HG03469 (cell line): ENCODE measurements around the gene ABCA13.

ENCODE experiments used
- ATAC-seq: cut with Tn5 transposase; IDR thresholded peaks from one replicate; pipeline ENCODE4 v1.9.1; 2021; ENCODE audit warnings: mild to moderate bottlenecking, moderate library complexity, moderate number of reproducible peaks; ENCODE audit not compliant: unreplicated experiment

The ABCA13 gene

DNA sequence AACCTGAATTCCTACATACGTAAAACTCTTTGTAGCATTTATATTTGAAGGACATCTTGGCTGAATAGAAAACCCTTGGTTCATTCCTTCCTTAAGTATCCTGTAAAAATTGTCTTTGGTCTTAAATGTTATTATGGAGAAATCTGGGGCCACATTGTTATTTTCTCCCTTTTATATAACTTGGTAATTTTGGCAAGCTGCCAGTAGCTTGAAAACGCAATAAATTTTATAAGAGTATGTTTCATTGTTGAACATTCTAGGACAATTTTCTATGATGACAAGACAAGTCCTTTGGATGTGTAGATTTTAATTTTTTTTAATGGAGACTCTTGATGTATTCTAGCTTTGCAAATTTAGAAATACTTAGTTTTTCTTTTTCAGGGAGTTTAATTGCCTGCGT is 191.9 kb downstream of the ABCA13 start:
- no peak for ATAC-seq

DNA sequence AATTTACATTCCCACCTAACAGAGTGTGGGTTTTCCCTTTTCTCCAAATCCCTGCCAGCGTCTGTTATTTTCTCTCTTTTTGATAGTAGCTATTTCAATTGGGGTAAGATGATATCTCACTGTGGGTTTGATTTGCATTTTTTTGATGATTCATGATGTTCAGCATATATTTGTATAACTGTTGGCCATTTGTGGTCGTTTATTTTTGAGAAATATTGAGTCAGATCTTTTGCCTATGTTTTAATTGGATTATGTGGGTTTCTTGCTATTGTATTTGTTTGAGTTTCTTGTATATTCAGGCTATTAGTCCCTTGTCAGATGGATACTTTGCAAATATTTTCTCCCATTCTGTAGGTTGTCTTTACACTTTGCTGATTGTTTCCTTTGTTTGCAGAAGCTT is 193.8 kb downstream of the ABCA13 start:
- ATAC-seq, result no peak

DNA sequence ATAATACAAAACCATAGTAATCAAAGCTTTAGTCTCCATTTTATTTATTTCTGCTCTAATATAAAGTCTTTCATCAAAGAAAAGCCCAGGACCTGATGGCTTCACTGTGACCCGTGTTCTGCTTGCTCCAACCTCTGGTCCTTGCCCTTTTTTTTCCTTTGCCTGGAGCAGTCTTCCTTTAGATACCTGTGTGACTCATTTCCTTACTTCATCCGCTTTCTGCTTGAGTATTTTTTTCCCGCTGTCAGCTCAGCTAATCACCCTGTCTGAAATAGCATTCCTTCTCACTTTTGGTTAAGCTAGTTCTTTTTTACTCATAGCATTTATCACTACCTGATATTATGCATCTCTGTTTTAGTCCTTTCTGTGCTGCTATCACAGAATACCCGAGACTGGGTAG is 194.8 kb downstream of the ABCA13 start:
- ATAC-seq, result no peak

DNA sequence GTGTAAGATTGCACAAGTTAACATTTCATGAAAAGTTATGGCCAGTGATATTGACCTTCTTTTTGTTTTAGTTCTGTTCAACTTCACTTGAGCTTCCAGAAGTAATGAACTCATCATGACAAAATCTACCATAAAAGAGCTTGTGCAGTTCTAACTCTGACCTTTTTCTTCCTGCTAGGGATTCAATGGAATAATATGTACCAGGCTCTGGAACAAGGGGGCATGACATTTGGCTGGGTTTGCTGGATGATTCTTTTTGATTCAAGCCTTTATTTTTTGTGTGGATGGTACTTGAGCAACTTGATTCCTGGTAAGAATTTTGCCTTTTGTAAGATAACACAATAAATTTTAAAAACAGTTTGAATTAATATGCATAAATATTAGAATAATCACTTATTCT is 205.0 kb downstream of the ABCA13 start:
- no peak for ATAC-seq

DNA sequence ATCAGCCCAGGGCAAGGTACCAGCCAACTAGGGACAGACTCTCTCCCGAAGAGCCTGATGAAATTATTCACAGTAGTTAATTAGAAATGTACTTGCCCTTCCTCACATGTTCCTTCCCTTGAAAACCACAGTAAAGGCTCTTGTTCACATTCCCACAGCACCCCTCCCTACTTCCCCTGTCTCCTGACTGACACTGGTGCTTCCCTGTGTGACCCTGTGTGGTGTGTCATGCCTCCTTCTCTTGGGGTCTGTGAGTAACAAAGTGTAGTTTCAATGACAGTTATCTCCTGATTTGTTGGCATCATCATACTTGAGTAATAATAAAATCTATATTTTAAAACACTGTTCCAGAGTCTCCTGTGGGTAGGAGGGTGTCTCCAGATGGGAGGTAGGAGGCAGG is 209.7 kb downstream of the ABCA13 start:
- ATAC-seq, result no peak

DNA sequence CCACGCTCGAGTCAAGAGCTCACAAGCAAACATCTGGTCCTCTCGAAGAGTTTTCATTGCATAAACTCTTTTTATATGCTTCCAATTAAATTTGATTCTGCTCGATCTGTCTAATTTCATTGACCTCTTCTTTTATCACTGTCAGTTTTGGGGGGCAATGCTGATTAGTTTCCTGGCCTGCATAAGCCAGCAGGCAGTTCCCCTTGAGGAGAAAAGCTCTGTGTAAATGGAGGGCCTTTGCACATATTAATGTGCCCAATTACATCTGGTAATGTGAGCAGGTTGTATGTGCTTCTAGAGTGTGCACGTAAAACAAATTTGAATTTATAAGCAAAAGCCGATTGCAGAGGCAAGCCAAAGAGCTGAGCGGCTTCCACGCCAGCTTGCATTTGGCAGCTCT is 210.3 kb downstream of the ABCA13 start:
- no peak for ATAC-seq

DNA sequence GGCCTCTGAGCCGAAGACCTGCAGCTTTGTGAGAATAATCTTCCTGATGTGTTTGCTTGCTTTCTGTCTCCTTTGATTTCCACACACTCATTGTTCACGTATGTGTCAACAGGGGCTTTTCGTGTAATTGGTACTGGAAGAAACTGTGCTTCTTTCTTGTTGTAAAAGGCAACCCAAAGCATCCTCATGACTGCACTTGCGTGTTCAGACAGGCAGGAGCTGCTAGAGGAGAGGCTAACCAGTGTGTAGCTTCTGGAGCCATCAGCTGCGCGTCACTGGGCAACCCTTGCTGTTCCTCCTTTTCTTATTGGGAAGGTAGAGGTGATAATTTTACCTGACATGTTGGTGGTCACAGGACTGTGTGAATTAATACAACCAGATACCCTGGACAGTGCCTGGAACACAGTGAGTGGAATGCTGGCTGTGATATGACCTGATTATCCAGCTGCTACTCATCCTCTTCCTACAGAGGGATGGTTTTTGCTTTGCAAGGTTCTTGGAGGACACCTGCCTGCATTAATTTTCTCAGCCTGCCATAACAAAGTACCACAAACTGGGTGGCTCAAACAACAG is 213.0 kb downstream of the ABCA13 start:
- no peak for ATAC-seq

DNA sequence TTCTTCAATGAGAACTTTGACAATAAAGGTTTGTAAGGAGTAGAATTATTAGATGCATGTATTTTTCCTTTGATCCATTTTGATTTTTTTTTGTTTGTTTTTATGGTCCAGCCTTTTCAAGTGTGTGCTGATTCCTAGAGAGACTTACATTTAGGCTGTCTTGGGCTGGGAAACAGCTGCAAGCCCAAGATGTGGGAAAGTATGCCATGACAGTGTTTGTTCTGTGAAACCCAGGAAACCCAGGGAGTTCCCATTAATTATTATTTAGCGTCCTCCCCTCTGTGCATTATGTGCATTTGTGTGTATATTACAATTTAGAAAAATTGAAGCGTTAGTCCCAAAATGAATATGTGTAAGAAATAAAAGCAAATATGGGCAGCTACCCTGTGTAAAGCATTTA is 216.7 kb downstream of the ABCA13 start:
- ATAC-seq, result no peak

DNA sequence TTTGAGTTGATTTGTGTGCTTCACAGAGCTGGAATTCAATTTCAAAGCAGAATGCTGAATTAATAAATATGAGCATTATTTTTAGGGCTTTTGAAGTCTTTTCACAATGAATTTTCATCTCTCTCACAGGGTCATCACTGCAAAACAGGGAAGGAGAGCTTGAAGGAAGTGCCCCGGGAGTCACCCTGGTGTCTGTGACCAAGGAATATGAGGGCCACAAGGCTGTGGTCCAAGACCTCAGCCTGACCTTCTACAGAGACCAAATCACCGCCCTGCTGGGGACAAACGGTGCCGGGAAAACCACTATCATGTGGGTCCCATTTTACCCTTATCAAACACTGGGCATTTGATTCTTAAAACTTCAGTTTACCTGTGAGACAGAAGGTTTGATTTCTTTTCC is 217.7 kb downstream of the ABCA13 start:
- no peak for ATAC-seq

DNA sequence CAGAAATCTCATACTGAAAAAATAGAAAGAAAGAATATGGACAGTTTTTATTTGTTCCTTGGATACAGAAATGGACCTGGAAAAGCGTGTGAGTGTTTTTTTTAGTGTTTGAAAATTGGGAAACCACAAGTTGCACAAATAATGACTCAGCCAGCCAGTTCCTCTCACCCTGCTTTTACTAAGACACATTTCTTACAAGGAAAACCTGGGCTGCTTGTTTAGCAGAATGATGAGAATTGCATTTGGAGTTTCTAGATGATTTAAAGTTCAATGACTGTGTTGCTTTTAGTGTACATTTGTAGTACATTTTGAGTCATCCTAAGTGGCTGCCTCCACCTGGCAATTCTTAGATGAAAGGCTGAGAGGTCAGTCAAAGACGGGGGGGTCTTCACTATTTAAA is 218.7 kb downstream of the ABCA13 start:
- no peak for ATAC-seq

DNA sequence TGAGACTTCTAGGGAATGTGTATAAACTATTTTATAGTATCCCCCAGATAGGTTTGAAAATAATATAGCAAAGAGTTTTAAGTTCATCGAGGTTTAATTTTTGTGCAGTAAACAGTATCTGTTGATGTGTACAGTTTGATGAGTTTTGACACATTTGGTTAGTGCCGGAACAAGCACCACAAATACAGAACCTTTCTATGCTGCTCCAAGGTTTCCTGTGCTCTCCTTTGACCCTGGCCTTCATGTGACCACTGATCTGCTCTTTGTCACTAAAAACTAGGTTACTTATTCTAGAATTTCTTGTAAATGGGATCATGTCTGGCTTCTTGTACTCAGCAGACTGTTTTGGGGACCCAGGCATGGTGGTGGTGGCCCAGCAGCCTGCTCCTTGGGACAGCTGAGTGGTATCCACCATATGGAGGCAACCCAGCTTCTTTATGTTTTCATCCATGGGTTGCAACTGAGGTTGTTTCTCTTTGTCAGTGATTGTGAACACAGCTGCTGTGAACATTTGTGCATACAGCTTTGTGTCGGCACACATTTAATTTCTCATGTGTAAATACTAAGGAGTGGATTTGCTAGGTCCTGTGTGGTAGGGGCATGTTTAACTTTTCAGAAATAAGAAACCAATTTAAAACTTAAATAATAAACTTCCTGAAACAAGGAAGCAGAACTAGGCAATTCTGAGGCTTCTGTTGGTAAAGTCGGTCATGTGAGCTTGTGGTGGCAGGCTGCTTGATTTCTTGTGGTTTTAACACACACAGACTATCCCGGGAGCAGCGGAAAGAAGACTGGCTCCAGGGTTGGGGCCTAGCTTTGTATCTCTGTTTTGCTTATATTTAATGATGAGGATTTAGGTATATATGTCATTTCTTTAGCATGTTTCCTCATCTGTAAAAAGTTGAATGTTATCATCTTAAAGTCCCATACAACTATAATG is 219.4 kb downstream of the ABCA13 start:
- no peak for ATAC-seq

DNA sequence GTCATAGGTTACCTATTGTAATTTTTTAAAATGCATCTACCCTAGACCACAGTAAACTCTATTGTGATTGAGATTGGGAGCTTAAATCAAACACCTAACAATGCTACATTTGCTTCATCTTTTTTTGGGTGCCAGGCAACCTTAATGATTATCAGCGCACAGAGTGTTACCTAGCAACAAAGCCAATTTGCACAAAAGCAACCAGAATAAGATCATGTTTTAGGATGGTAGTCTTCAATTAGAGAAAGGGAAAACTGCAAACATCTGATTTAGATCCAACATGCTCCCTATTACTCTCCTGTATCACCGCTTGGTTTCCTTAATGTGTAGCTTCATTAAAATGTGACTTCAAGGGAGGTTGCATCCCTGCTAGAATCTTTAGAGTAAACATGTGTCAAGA is 226.9 kb downstream of the ABCA13 start:
- no peak for ATAC-seq

DNA sequence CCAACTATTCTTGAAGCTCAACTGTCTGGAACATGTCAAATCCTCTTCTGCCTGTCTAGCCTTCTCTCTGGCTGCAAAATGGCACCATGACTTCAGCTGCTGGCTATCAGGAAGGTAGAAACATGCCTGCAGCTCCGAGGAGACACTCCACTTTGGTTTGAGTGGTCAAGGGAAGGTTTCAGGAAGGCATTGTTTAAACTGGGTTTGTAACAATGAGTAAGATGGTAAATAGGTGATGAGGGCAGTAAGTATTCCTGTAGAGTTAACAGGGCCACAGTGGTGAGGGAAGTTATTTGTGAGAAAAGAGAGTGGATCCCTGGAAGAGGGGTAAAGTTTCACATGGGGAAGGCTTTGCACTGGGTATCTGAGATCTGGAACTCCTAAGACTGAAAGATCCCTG is 231.5 kb downstream of the ABCA13 start:
- ATAC-seq, result no peak

DNA sequence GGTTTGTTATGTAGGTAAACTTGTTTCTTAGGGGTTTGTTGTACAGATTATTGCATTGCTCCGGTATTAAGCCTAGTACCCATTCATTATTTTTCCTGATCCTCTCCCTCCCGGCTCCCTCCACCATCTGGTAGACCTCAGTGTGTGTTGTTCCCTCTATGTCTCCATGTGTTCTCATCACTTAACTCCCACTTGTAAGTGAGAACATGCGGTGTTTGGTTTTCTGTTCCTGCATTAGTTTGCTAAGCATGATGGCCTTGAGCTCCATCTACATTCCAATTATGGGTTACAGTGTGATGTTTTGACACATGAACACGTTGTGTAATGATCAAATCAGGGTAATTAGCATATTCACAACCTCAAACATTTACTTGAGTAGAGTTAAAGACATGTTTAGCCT is 237.5 kb downstream of the ABCA13 start:
- no peak for ATAC-seq

DNA sequence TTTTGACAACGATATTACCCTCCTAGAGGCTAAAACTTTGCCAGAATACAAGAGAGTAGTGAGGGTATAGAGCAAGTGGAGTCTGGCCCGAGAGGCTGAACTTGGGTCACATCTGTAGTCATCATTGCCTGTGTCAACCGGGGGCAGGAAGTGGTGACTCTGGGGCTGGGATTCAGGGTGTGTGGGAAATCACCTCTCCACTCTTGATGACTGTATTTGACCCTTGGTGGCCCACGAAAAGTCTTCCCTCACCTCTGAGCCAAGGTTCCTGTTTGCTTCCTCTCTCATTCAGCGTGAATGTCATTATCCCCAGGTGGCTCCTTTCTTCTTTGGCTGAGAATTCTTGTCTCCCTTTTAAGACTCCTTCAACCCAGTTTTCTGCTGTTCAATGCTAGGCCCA is 240.4 kb downstream of the ABCA13 start:
- no peak for ATAC-seq

DNA sequence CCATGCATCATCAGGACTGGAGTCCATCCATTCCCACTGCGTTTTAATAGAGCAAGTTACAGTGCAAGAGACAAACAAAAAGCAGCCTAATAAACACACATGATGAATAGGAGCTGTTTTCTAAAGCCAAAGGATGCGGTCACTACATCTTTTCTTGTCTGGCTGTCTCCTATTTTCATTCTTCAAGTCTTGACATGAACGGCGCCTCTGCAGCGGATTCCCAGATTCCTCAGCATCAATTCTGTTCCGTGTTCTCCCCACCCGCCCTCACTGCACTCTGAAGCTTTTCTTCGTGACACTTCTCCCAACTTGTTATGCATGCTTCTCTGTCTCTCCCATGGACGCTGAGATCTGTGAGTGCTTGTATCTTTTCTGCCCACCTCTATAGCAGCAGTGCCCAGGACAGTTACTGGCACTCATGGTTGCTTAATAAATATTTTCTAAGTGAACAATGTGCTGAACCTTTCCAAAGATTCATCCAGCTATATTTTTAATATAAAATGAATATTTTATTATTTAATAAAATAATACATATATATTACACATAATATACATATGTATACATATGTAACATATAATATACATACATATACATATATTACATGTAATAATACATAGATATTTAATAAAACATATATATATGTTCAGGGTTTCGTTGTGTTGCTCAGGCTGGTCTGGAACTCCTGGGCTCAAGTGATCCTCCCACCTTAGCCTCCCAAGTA is 242.9 kb downstream of the ABCA13 start:
- no peak for ATAC-seq

DNA sequence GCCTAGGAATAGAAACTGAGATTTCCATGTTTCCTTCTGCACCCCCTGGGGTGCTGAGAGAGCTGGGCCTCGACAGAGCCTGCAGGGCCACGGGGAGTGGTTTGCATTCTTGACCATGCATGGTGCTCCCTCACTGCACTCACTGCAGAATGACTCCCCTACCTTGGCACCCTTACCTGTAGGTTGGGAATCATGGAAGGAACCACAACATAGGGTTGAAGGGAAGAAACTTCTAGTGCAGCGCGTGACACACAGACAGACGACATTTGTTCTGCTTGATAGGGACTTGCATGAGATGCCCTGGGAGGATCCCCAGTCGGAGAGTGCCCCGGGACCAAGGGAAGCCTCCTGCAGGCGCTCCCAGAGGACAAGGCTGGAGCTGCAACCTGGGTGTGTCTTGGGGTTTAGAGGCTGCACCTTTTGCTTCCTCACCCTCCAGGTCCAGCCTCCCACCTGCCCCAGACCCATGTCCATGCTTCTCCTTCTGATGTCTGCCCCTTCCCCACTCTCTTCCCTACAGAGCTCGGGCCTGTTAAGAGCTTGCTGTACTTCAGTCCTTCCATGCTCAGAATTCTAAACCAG is 245.2 kb downstream of the ABCA13 start:
- no peak for ATAC-seq

DNA sequence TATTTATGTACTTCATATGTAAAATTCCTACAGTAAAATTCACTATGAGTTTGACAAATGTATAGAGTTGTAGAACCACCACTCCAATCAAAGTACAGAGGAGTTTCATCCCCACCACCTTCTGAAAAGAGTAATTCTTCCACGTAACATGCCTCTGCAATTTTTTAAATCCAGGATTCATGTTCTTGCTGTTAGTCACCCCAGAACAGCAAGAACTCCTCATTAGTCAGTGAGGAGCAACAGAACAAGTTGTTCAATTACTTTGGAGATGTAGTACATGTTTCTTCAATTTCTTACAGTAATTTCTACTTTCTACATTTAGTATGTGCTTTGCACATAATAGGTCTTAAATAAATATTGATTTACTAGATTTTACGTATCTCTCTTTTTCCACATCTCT is 248.1 kb downstream of the ABCA13 start:
- ATAC-seq, result no peak

DNA sequence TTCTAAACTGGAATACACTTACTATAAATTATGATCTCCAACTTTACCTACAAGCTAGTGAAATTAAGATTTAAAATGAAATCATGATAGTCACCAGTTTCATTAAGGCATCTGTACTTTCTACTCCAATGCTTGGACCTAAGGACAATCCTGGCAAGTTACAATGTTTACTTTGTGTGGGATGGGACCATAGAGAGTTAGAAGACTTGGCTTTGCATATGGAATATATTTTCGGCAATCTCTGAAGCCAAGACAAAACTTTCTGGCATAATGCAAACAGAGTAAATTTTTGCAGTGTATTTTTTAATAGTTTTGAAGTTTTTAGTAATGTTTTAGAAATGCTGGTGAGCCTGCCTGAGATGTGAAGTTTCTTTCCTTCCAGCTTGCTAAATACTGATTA is 248.9 kb downstream of the ABCA13 start:
- no peak for ATAC-seq

DNA sequence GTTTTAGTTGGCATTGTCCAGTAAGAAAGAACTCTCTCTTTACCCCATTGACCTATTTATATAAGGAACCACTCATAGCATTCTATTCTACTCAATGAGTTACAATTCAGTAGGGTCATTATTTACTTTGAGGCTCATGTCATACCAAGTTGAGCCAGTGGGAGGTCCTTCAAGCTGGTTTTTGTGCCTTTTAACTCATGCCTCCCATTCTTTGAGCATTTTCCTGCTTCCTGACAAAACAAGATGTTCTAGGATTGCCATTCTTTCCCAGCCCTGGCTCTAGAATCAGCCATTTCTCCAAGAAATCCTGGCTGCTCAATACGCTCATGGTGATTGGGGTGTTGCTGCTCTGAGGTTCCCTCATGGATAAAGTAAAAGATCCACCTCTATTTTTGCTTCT is 250.1 kb downstream of the ABCA13 start:
- no peak for ATAC-seq

DNA sequence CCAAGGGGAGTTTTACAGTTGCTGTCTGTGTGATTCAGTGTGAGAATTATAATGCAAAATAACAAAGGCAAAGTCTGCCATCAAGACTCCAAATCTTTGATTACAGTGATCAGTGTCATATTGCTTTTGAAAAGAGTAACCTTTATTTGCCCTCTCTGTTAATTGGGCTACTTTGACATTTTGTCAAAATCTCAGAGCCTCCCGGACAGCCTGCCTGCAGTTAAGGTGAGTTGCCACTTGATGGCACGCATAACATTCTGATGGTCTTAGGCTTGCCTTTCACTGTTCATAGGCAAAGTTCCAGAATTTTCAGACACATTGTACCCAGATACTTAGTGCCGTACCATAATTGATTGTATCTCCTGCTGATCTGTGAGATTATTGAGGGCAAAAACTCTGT is 253.5 kb downstream of the ABCA13 start:
- no peak for ATAC-seq
